ENCODE measurements around the gene ACTN4.
A peak's percentile ranks its signal among the peaks of the same experiment; 100 is the strongest.

The ACTN4 gene

GRCh38 chr19:38617283-38617763, 30.1 kb upstream of the ACTN4 start:
- in situ Hi-C loops (cut with HindIII; ENCODE audit: low sequenced_read_pairs): no loop called here
- no peak overlapping the region for H3K4me3 ChIP-seq (ENCODE audit: low read depth, low read length)
- DNase-seq (ENCODE audit: low read depth): no peak
- no peak for TF ChIP-seq CTCF (IDR thresholded peaks at IDR 0.05; ENCODE audit: low read depth, low read length, missing control alignments)

DNA sequence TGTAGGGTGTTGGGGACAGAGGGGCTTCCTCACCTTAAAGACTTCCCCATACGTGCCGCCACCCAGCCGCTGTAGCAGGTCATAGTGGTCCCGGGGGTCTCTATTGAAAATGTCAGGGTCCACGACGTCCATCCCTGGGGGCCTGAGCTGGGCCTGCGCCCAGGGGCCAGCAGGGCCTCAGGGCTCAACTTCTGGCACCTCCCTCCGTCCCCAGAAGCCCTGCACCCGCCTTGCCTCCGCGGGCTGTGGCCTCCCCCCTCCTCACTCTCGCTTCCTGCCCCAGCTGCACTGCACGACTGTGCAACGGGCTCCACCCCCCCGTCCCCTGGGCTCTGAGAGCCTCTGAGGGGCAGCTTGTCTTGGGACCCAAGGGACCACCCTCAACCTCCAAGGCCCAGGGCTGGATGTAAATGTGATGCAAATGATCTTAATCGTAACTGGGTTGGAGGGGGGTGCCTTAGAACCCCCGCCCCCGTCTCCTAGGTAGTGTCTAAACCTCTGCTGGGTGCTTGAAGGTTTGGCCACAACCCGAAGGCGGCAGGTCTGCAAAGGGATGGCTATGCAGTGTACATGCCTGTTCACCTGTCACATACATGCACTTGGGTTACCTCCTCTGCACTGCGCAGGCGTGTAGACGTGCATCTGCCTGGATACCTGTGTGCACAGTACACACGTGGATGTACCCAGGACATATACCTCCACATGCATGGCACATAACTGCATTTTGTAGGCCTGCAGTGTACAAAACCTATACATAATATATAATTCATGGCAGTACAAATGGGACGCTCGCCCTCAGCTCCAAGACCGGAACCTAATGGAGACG, 29.5 kb upstream of the ACTN4 start, which contains the start of gene MAP4K1:
Gene MAP4K1, minus strand, starts transcription at position 190 of the 826 bp plus-strand sequence. Its CDS starts 58 bp downstream, at position 132.
- in situ Hi-C loops (cut with HindIII; ENCODE audit: low sequenced_read_pairs): no loop called here
- DNase-seq (ENCODE audit: low read depth): no peak
- peak within 1 kb of the TSS; percentile 99 for H3K4me3 ChIP-seq (ENCODE audit: low read depth, low read length)
- TF ChIP-seq CTCF (IDR thresholded peaks at IDR 0.05; ENCODE audit: low read depth, low read length, missing control alignments): no peak

- H3K4me3 ChIP-seq (ENCODE audit: low read depth, low read length): peak within 1 kb of the TSS; percentile 99
- in situ Hi-C loops (cut with HindIII; ENCODE audit: low sequenced_read_pairs): no loop called here
- no peak for TF ChIP-seq CTCF (IDR thresholded peaks at IDR 0.05; ENCODE audit: low read depth, low read length, missing control alignments)
- DNase-seq (ENCODE audit: low read depth): peak; percentile 95
Observed at GRCh38 chr19:38618590-38619360, 28.7 kb upstream of the ACTN4 start, which contains the start of gene EIF3K. EIF3K (plus strand) TSS chr19:38619188; CDS start chr19:38619269, 81 bp downstream.

GRCh38 chr19:38619361-38620174, 27.9 kb upstream of the ACTN4 start:
- no peak for TF ChIP-seq CTCF (IDR thresholded peaks at IDR 0.05; ENCODE audit: low read depth, low read length, missing control alignments)
- no peak for DNase-seq (ENCODE audit: low read depth)
- in situ Hi-C loops (cut with HindIII; ENCODE audit: low sequenced_read_pairs): no loop called here
- peak overlapping the region; percentile 99 for H3K4me3 ChIP-seq (ENCODE audit: low read depth, low read length)

DNA sequence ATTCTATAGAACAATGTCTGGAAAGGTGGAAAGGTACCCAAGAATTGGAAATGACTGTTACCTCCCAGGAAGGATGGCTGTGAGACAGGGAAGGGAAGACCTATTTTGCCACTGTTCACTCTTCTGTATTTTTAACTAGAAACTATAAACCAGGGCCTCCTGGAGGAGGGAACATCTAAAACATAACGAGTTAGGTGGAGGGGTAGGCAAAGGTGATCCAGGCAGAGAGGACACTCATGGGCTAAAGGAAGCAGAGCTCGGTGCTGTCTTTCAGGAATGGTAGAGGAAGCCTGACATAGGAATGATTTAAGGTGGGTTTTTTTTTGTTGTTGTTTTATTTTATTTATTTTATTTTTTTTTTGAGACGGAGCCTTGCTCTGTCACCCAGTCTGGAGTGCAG, 22.6 kb upstream of the ACTN4 start:
- in situ Hi-C loops (cut with HindIII; ENCODE audit: low sequenced_read_pairs): no loop called here
- no peak for TF ChIP-seq CTCF (IDR thresholded peaks at IDR 0.05; ENCODE audit: low read depth, low read length, missing control alignments)
- no peak for DNase-seq (ENCODE audit: low read depth)

DNA sequence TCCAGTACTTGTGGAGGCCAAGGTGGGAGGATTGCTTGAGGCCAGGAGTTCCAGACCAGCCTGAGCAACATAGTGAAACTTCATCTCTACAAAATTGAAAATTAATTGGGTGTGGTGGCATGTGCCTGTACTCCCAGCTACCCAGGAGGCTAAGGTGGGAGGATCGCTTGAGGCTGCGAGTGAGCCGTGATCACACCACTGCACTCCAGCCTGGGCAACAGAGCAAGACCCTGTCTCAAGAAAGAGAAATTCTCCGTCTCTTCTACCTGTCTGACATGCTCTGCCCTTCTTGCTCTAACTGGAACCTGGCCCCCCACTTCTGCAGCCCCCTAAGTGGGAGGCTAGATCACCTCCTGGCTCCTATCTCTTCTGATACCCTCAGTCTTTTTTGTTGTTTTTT, 21.0 kb upstream of the ACTN4 start:
- in situ Hi-C loops (cut with HindIII; ENCODE audit: low sequenced_read_pairs): no loop called here
- TF ChIP-seq CTCF (IDR thresholded peaks at IDR 0.05; ENCODE audit: low read depth, low read length, missing control alignments): no peak
- DNase-seq (ENCODE audit: low read depth): no peak
- H3K4me3 ChIP-seq (ENCODE audit: low read depth, low read length): no peak overlapping the region

More for the DNA sequence above, 22.6 kb upstream of the ACTN4 start:
- H3K4me3 ChIP-seq (ENCODE audit: low read depth, low read length): no peak overlapping the region

Data from astrocyte of the cerebellum (primary cell).